Mammary epithelial cell (primary cell): ENCODE measurements around the gene MRPL17.

Experiments used
- CTCF ChIP-seq, 2 donors: IDR thresholded peaks in 1 of 2; conservative IDR thresholded peaks in 1 of 2; 2 replicates each; pipeline ENCODE4 v1.5.1; 2011 to 2012; ENCODE audit warnings: inconsistent platforms in 2 of 2, low read length in 2 of 2, mild to moderate bottlenecking in 2 of 2, control low read depth in 1 of 2, low read depth in 1 of 2; ENCODE audit not compliant: insufficient read depth in 1 of 2; ENCODE audit errors: extremely low read depth in 1 of 2
- EZH2 ChIP-seq: IDR thresholded peaks from 2 replicates; pipeline ENCODE4 v1.6.1; 2012; ENCODE audit warnings: low read length, inconsistent platforms, borderline replicate concordance

GRCh38 chr11:6664551-6664950, 18.6 kb downstream of the MRPL17 start:
- TF ChIP-seq CTCF (conservative IDR thresholded peaks at IDR 0.05 in 1 of 2, IDR thresholded peaks at IDR 0.05 in 1 of 2; ENCODE audit: extremely low read depth in 1 of 2, insufficient read depth in 1 of 2, low read depth in 1 of 2, low read length in 2 of 2) (no peak), EZH2 (no peak)
